Caco-2 (cell line): Measurements from ENCODE around the gene IL12RB1. TPM values are rescaled to one million over a fixed set of nuclear protein-coding genes. Genes with fewer than 3 reads are reported as not detected.

Experiments
- BruUV-seq: library from RNA; stranded (reverse); fragments of 400-500 nt; replicated peaks from 2 replicates; lab custom pipeline; 2021; lab: Mats Ljungman, UMichigan
- CTCF ChIA-PET: fragments of 300-600 bp; sonication (Branson Sonifier 250); formaldehyde crosslinking; loops from one replicate; lab custom pipeline; 2022; ENCODE audit warnings: antibody characterized with exemption; lab: Charles Lee
- POLR2A ChIA-PET: fragments of 300-600 bp; sonication (Branson Sonifier 250); formaldehyde crosslinking; loops from one replicate; lab custom pipeline; 2022; ENCODE audit warnings: antibody characterized with exemption; lab: Charles Lee
- DNase-seq, 2 experiments: peaks; one replicate each; pipeline versions ENCODE4 v3.0.0 to v3.0.0-alpha.2; 2020 to 2022
- H3K27me3 ChIP-seq: replicated peaks from 2 replicates; pipeline ENCODE4 v1.6.0; 2011; ENCODE audit warnings: low read length; ENCODE audit not compliant: control insufficient read depth, insufficient read depth
- H3K36me3 ChIP-seq: 2 replicates; pipeline ENCODE4 v1.5.1; 2011; ENCODE audit warnings: low read length; ENCODE audit not compliant: control insufficient read depth, insufficient read depth
- H3K4me1 ChIP-seq: fragments of 250-450 bp; sonication (Bioruptor Pico); 2 replicates; pipeline ENCODE4 v1.5.1; 2020; ENCODE audit warnings: mild to moderate bottlenecking
- H3K4me3 ChIP-seq: 2 replicates; pipeline ENCODE4 v1.5.1; 2011; ENCODE audit warnings: low read depth, mild to moderate bottlenecking, control low read depth, low read length
- H3K9me3 ChIP-seq: fragments of 250-450 bp; sonication (Bioruptor Pico); 2 replicates; pipeline ENCODE4 v1.5.1; 2020; ENCODE audit warnings: mild to moderate bottlenecking, moderate library complexity
- H3K27ac Mint-ChIP-seq: one replicate; pipeline ENCODE4 v1.8.0; 2022; ENCODE audit warnings: mixed read lengths; ENCODE audit not compliant: unreplicated experiment
- H3K27me3 Mint-ChIP-seq: one replicate; pipeline ENCODE4 v1.8.0; 2022; ENCODE audit warnings: mixed read lengths; ENCODE audit not compliant: insufficient read depth, unreplicated experiment
- H3K36me3 Mint-ChIP-seq: one replicate; pipeline ENCODE4 v1.8.0; 2022; ENCODE audit warnings: mild to moderate bottlenecking, mixed read lengths; ENCODE audit not compliant: insufficient read depth, unreplicated experiment
- H3K4me1 Mint-ChIP-seq: one replicate; pipeline ENCODE4 v1.8.0; 2022; ENCODE audit warnings: low read depth, mixed read lengths; ENCODE audit not compliant: unreplicated experiment
- H3K4me3 Mint-ChIP-seq: one replicate; pipeline ENCODE4 v1.8.0; 2022; ENCODE audit warnings: mild to moderate bottlenecking, moderate library complexity, mixed read lengths; ENCODE audit not compliant: unreplicated experiment
- H3K9me3 Mint-ChIP-seq: one replicate; pipeline ENCODE4 v1.8.0; 2022; ENCODE audit warnings: mixed read lengths; ENCODE audit not compliant: unreplicated experiment
- intact Hi-C: fragments of 100-400 bp; cut with micrococcal nuclease; formaldehyde crosslinking; loops from one replicate; pipeline ENCODE4 v1.10.0; 2022; ENCODE audit not compliant: unreplicated experiment
- total RNA-seq: library from RNA; stranded (reverse); gene quantifications from 2 replicates; pipeline ENCODE4 v1.2.3, GENCODE V29; 2022
- TF ChIP-seq, protein P1 (sequence below), 2 experiments: fragments of 200-600 bp in 1 of 2; IDR thresholded peaks; 1 replicate in 1 of 2; 2 replicates in 1 of 2; pipeline versions ENCODE4 v1.5.1 to v1.8.0; 2011 to 2022; ENCODE audit warnings: antibody characterized with exemption in 1 of 2, control low read depth in 1 of 2, inconsistent platforms in 1 of 2, low read depth in 1 of 2, low read length in 1 of 2, mild to moderate bottlenecking in 1 of 2, moderate library complexity in 1 of 2; ENCODE audit not compliant: insufficient read depth in 1 of 2, severe bottlenecking in 1 of 2, unreplicated experiment in 1 of 2

The IL12RB1 gene
- total RNA-seq, 1 experiment from 2014 or later, result not detected

- ChIA-PET CTCF (no interaction called here), POLR2A (no interaction called here)
- TF ChIP-seq, protein P1, sequence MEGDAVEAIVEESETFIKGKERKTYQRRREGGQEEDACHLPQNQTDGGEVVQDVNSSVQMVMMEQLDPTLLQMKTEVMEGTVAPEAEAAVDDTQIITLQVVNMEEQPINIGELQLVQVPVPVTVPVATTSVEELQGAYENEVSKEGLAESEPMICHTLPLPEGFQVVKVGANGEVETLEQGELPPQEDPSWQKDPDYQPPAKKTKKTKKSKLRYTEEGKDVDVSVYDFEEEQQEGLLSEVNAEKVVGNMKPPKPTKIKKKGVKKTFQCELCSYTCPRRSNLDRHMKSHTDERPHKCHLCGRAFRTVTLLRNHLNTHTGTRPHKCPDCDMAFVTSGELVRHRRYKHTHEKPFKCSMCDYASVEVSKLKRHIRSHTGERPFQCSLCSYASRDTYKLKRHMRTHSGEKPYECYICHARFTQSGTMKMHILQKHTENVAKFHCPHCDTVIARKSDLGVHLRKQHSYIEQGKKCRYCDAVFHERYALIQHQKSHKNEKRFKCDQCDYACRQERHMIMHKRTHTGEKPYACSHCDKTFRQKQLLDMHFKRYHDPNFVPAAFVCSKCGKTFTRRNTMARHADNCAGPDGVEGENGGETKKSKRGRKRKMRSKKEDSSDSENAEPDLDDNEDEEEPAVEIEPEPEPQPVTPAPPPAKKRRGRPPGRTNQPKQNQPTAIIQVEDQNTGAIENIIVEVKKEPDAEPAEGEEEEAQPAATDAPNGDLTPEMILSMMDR (IDR thresholded peaks at IDR 0.05; ENCODE audit: insufficient read depth in 1 of 2, low read depth in 1 of 2, low read length in 1 of 2, severe bottlenecking in 1 of 2, unreplicated experiment in 1 of 2), result no peak
- no peaks in the 10 kb centered on the region; the same call in 1 of the 2 replicates for H3K36me3 ChIP-seq
- peak; percentile 41 to 75 for DNase-seq
- no peak overlapping the region for H3K27ac Mint-ChIP-seq
- no peaks in the 10 kb centered on the region for H3K9me3 Mint-ChIP-seq
- peaks cover 4% of the 10 kb centered on the region for H3K36me3 Mint-ChIP-seq
- BruUV-seq, result no TSS peak
- no peaks in the 10 kb centered on the region for H3K27me3 Mint-ChIP-seq
- intact Hi-C loops, result no loop called here
- no peaks in the 10 kb centered on the region for H3K27me3 ChIP-seq
- H3K4me3 ChIP-seq, result no peak overlapping the region
- peaks cover 9% of the 10 kb centered on the region; the same call in 1 of the 2 replicates for H3K4me1 ChIP-seq
- H3K4me3 Mint-ChIP-seq, result no peak overlapping the region
- no peaks in the 10 kb centered on the region for H3K9me3 ChIP-seq
- H3K4me1 Mint-ChIP-seq, result no peaks in the 10 kb centered on the region
These were observed 6.9 kb upstream of the IL12RB1 start for GRCh38 chr19:18093439-18094161.

DNA sequence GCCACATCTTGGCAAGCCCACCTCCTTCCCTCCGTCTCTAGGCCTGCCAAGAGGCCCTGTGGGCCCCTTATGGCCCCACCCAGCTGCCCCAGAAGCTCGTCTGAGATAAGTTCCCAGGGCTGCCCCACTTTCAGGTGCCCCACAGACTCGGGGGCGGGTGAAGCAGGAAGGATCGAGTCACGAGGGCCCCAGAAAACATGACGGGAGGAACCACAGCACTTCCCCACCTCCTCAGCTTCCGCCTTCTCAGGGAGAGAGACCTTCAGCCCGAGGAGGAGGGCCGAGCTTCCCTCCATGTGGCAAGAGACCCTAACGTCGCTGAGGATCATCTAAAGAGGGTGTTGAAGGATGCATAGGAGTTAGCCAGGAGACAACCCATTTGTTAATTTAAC is 4.5 kb upstream of the IL12RB1 start:
- no peaks in the 10 kb centered on the region for H3K27me3 ChIP-seq
- no peaks in the 10 kb centered on the region for H3K36me3 ChIP-seq
- DNase-seq, result no peak
- intact Hi-C loops, result no loop called here
- no peaks in the 10 kb centered on the region for H3K9me3 ChIP-seq
- Mint-ChIP-seq H3K4me3 (no peak overlapping the region), H3K9me3 (no peaks in the 10 kb centered on the region), H3K27me3 (no peaks in the 10 kb centered on the region), H3K36me3 (peaks cover 4% of the 10 kb centered on the region), H3K27ac (no peak overlapping the region), H3K4me1 (no peaks in the 10 kb centered on the region)
- POLR2A ChIA-PET, result no interaction called here
- peaks cover 4% of the 10 kb centered on the region; the same call in 1 of the 2 replicates for H3K4me1 ChIP-seq
- H3K4me3 ChIP-seq, result no peak overlapping the region
- TF ChIP-seq, protein P1 (IDR thresholded peaks at IDR 0.05; ENCODE audit: insufficient read depth in 1 of 2, low read depth in 1 of 2, low read length in 1 of 2, severe bottlenecking in 1 of 2, unreplicated experiment in 1 of 2), result no peak
- CTCF ChIA-PET, result no interaction called here
- BruUV-seq, result no TSS peak

GRCh38 chr19:18090545-18091216 is 3.9 kb upstream of the IL12RB1 start:
- H3K4me1 Mint-ChIP-seq, result no peaks in the 10 kb centered on the region
- no peak overlapping the region for H3K27ac Mint-ChIP-seq
- CTCF ChIA-PET, result no interaction called here
- Histone ChIP-seq H3K27me3 (no peaks in the 10 kb centered on the region), H3K36me3 (no peaks in the 10 kb centered on the region), H3K4me1 (peaks cover 4% of the 10 kb centered on the region; the same call in 1 of the 2 replicates), H3K4me3 (no peak overlapping the region), H3K9me3 (no peaks in the 10 kb centered on the region)
- intact Hi-C loops, result no loop called here
- POLR2A ChIA-PET, result no interaction called here
- H3K4me3 Mint-ChIP-seq, result no peak overlapping the region
- BruUV-seq, result no TSS peak
- H3K36me3 Mint-ChIP-seq, result peaks cover 4% of the 10 kb centered on the region
- H3K27me3 Mint-ChIP-seq, result no peaks in the 10 kb centered on the region
- H3K9me3 Mint-ChIP-seq, result no peaks in the 10 kb centered on the region
- no peak for DNase-seq
- TF ChIP-seq, protein P1 (IDR thresholded peaks at IDR 0.05; ENCODE audit: insufficient read depth in 1 of 2, low read depth in 1 of 2, low read length in 1 of 2, severe bottlenecking in 1 of 2, unreplicated experiment in 1 of 2), result no peak
